Testis (tissue), 2 donors: ENCODE measurements around the gene DENND5B.

Source experiments
- POLR2A ChIP-seq: fragments of 450-650 bp; IDR thresholded peaks from one replicate; pipeline ENCODE4 v1.6.1; 2017; ENCODE audit warnings: antibody characterized with exemption, mild to moderate bottlenecking, moderate library complexity
- TF ChIP-seq, protein P1 (sequence below), 3 experiments: fragments of 450-650 bp in 2 of 3; fragments of 200-600 bp in 1 of 3; sonication (generic) in 1 of 3; IDR thresholded peaks; one replicate each; pipeline ENCODE4 v1.5.1; 2016 to 2019; ENCODE audit warnings: antibody characterized with exemption in 3 of 3, mild to moderate bottlenecking in 2 of 3, moderate library complexity in 1 of 3

DNA sequence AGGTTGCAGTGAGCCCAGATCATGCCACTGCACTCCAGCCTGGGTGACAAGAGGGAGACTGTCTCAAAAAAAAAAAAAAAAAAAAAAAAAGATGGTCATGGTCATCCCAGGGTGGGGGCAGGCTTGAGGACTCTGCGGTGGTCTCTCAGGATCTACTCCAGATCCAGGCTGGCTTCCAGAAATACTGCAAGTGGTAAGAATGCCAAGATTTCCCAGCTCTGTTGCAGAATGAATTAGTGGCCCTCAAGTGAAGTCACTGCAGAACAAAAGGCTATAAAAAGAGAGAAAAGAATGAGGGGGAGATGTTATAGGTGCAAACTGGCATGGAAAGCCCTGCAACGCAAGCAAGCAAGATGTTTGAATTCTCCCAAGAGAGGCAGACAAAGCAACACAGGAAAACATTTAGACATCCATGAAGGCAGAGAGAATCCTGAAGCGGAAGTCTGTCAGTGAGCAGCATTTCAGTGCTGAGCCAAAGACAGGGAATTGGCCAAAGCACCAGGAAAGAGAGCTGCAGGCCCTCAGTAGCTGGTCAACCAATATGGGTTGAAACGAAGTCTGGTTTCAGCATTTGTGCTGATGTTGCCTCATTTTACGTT lies 36.6 kb upstream of the DENND5B start:
- TF ChIP-seq, protein P1, sequence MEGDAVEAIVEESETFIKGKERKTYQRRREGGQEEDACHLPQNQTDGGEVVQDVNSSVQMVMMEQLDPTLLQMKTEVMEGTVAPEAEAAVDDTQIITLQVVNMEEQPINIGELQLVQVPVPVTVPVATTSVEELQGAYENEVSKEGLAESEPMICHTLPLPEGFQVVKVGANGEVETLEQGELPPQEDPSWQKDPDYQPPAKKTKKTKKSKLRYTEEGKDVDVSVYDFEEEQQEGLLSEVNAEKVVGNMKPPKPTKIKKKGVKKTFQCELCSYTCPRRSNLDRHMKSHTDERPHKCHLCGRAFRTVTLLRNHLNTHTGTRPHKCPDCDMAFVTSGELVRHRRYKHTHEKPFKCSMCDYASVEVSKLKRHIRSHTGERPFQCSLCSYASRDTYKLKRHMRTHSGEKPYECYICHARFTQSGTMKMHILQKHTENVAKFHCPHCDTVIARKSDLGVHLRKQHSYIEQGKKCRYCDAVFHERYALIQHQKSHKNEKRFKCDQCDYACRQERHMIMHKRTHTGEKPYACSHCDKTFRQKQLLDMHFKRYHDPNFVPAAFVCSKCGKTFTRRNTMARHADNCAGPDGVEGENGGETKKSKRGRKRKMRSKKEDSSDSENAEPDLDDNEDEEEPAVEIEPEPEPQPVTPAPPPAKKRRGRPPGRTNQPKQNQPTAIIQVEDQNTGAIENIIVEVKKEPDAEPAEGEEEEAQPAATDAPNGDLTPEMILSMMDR (IDR thresholded peaks at IDR 0.05), result no peak
- no peak for TF ChIP-seq POLR2A
